Suppressor macrophage treated with lipopolysaccharide for 1 hour (primary cell): Measurements from ENCODE around the gene GID8.
"Not testable (repeated sequence)": the region's sequence is repeated elsewhere in the genome, so short reads cannot be mapped to it uniquely, and the experiment has no call there.

Source experiments
- DNase-seq, 3 donors: peaks; one replicate each; pipeline ENCODE4 v3.0.0-alpha.2; 2020 to 2022

The GID8 gene

DNA sequence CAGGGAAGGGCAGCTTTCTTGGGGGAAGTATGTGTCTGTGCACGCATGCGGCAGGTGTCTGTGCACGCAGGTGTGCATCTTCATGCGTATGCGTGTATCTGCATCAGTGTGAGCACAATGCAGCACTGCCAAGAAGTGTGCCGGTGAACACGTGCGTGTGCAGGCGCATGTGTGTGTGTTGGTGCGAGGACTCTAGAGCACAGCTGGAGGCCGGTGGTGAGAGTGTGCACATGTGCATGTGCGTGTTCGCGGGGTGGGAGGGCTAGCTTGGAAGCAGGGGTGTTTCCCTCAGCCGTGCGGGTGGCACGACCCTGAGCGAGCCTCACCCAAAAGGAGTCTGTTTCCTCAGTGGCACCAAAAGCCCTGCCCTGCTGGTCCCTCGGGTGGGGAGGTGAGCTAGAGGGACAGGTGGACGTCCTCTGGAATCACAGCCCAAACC is 22.1 kb downstream of the GID8 start:
- no peak for DNase-seq

- not testable (repeated sequence) for DNase-seq
Measured at GRCh38 chr20:62960446-62961309, 22.7 kb downstream of the GID8 start.

DNA sequence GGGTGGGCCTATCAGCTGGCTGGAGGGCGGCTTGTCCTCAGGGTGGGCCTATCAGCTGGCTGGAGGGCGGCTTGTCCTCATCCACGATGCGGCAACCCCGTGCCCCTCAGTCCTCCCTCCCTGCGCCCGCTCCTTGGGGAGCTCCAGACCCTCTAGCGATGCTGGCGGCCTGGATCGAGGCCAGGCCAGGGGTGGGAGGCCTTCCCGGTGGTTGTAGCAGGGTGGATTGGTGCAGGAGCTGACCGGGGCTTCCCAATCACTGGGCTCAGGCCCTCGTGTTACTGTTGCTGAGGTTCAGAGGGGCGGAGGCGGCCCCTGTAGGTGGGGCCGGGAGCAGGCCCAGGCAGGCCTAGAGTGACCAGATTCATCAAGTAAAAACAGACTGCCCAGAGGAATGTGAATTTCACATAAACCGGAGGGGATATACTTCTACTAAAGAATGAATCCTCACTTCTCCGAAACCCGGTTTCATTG is 23.4 kb downstream of the GID8 start:
- no peak for DNase-seq

DNA sequence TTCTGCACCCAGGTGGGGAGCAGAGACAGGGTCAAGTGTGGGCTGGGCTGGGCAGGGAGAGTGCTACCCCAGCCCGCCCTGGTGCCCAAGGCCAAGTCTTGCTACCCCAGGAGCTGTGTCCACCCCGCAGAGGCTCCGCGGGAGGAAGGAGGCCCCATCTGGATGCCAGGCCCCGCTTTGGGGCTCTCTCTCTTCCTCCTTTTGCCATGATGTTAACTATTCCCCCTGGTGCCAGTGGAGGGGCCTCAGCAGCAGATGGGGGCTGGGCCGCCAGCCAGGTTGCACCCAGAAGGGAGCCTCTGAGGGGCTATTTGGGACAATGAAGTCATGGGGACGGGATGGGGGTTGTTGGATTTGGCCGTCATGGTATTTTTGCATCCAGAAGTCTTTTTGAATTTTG is 23.9 kb downstream of the GID8 start:
- DNase-seq, result no peak

GRCh38 chr20:62962221-62962879 is 24.4 kb downstream of the GID8 start:
- DNase-seq, result no peak

DNA sequence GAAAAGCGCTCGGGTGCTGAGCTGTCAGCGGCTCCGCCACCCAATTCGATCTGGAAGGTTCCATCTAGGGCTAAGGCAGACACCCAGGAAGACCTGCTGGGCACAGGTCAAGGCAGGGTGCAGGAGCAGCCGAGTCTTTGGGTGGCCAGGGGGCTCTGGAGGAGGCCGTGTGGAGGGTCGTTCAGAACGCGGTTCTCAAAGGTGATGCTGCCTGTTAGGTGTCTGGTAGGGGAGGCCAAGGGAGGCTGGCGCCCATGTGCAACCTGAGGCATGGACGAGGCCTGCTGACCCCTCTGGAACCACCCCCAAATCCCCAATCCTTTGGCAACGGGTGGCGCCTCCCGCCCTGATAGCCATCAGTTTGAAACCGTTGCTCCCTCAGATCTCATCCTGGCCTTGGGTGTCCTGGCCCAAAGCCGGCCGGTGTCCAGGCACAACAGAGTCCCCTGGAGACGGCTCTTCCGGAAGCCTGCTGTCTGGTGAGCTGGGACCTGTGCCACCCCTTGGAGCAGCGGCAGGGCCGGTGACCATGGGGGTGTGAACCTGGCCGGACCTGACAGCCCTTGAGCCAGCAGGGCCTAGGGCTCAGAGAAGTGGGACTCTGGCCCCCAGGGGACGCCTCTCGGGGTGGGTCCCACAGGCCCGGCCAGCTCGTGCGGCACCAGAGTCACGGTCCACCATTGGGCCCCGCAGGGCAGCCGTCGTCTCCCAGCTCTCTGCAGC is 25.1 kb downstream of the GID8 start:
- no peak for DNase-seq

DNA sequence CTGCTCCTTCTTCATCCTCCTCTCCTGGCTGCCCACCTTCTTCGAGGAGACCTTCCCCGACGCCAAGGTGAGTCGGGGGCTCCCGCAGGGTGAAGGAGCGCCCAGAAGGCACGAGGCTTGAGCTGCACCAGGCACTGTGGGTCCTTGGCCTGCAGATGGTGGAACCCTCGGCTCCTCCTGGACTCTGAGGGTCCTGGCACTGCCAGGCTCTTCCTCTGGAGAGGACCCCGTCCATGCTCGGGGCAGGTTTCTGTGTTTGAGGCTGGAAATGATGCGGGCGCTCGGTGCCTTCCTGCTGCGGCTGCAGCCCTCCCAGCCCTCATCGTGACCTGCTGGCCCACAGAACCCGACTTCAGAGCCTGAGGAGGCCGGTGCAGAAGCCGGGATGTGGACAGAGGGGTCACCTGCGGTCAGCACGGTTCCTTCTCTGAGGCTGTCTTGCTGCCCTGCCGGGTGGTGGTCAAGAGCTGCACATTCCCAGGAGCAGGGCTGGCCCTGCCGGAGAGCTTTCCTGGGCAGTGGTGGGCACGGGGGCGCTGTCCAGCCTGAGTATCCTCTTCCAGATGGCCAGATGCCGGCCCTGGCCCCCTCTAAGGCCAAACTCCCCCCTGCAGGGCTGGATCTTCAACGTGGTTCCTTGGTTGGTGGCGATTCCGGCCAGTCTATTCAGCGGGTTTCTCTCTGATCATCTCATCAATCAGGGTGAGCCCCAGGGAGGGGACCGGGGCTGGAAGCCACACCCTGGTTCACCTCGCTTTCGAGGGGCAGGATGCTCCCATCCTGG is 25.9 kb downstream of the GID8 start:
- DNase-seq, result no peak

DNA sequence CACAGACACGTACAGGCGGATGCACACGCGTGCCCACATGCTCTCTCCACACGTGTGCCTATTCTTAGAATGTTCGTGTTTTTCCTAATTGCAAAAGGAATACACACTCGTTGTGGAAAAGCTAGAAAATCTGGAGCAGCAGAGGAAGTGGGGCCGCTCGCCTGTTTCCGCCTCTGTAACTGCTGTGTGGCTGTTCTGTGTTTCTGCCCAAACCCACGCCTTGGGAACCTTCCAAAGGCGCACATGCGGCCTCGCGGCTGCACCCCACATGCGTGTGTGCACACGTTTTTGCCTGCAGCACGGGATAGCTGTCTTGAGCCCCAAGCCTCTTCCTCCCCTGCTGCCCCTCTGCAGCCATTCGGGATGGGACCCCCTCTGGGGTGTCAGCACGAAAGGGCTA is 26.8 kb downstream of the GID8 start:
- DNase-seq, result peak in 2 of 3 donors; percentile 36 to 50

GRCh38 chr20:62965363-62965771 is 27.4 kb downstream of the GID8 start:
- DNase-seq, result no peak

DNA sequence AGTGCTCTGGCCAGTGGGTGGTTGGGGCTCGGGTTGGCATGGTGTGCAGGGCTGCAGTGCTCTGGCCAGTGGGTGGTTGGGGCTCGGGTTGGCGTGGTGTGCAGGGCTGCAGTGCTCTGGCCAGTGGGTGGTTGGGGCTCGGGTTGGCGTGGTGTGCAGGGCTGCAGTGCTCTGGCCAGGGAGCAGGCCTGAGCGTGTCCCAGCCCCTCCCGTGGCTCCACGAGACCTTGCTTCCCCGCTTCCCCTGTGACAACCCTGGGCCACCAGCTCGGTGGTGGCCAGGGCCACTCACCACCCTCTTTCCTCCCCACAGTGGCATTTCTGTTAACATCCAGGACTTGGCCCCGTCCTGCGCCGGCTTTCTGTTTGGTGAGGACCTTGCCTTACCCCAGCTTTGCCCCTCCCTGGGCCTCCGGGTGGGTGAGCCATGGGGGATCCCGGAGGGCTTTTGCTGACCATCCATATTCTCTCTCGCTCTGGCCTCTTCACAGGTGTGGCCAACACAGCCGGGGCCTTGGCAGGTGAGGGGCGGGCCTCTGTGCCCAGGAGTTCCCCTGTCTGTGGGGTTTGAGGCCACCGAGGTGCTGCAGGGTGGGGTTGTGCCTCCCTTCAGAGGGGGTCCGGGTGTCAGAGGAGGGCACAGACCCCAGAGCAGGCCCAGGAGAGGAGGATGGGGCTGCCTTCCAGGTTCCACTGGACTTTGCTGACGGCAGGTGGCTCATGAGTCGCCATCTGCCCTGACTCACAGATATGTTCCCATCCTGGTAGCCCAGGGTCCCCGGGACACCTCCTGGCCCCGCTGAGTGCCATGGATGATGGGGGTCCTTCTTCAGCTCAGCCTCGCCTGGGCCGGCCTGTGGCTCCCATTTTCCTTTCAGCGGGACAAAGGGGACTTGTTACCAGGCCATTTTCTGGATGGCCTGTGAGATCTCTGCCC is 28.5 kb downstream of the GID8 start:
- no peak for DNase-seq

- DNase-seq, result no peak
Measured at GRCh38 chr20:62967149-62967501, 29.2 kb downstream of the GID8 start.

- no peak for DNase-seq
Measured at GRCh38 chr20:62967628-62968351, 29.8 kb downstream of the GID8 start.

DNA sequence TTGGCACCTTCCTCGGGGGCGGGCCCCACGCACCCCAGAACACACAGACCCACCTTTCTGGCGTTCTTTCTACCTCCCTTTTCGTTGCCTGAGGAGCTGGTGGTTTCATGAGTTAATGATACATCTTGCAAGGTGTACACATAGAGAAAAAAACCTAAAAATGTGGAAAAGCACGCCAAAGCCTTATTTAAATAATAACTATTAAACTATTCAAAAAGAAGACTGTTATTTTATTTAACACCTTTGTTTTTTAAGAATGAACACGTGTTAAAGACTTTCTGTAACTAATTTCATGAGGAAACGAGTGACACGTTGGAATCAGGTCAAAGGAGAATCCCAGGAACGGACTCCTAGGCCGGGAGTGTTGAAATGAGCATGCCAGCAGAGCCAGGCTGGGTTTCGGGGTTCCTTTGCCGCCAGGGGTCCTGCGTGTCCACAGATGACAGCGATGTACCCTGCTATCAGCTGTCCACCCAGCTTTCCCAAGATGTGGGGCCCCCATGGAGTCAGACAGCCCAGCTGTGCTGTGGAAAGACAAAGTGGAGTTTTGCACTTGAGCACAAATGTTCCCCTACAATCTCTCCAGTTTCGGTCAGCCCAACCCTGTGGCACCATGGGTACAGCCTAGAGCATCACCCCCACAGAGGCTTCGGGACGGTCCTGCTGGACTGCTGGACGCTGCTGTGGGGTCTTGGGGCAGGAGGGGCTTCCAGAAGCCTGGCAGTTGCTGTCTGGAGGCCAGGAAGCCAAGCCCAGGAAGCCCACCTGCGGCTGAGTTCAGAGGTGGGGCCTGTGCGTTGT is 30.6 kb downstream of the GID8 start:
- no peak for DNase-seq

- DNase-seq, result no peak
Measured at GRCh38 chr20:62969179-62969760, 31.3 kb downstream of the GID8 start.

DNA sequence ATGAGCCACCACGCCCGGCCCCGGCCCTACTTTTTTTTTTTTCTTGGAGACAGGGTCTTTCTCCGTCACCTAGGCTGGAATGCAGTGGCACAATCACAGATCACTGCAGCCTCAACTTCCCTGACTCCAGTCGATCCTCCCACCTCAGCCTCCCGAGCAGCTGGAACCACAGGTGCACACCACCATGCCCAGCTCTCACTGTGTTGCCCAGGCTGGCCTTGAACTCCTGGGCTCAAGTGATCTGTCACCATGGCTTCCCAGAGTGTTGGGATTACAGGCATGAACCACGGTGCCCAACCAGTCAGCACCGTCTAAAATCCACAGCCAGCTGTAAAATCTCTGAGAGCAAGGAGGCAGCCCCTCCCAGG is 32.0 kb downstream of the GID8 start:
- DNase-seq, result no peak

GRCh38 chr20:62970307-62971210 is 32.6 kb downstream of the GID8 start:
- no peak for DNase-seq

DNA sequence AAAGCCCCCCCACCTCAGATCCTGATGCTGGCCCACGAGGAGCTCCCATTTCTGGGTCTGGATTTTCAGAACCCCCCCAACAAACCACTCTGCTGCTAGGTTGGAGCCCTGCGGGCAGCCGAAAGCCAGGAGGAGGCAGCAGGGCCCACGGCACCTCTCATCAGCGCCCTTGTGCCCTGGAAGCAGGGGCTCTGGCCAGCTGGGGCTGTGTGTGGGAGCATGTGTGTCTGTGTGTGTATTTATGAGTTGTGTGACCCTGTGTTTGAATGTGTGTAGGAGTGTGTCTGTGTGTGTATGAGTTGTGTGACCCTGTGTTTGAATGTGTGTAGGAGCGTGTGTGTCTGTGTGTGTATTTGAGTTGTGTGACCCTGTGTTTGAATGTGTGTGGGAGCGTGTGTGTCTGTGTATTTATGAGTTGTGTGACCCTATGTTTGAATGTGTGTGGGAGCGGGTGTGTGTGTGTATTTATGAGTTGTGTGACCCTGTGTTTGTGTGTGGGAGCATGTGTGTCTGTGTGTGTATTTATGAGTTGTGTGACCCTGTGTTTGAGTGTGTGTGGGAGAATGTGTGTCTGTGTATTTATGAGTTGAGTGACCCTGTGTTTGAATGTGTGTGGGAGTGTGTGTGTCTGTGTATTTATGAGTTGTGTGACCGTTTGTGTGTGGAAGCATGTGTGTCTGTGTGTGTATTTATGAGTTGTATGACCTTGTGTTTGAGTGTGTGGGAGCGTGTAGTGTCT is 33.4 kb downstream of the GID8 start:
- no peak for DNase-seq
